Measurements from ENCODE around the gene PI4K2A. TPM values are rescaled to one million over a fixed set of nuclear protein-coding genes. Genes with fewer than 3 reads are reported as not detected.
A peak's percentile ranks its signal among the peaks of the same experiment; 100 is the strongest.

PI4K2A gene
- total and polyA plus RNA-seq, 2 of the 4 experiments (the other 2 are of a cell fraction): 15.8 to 27.3 TPM

GRCh38 chr10:97633921-97634320 lies 6.5 kb upstream of the PI4K2A start:
- WGBS, 2 experiments (ENCODE audit: extremely low coverage in 2 of 2, insufficient read length in 1 of 2): no CpG with 5 or more reads among the region's 8 CpGs
- Histone ChIP-seq H3K9ac (ENCODE audit: low read depth, low read length) (no peak overlapping the region), H2AK5ac (ENCODE audit: low read depth, low read length) (no peak overlapping the region; the same call in 1 of the 2 replicates)

More at GRCh38 chr10:97633921-97634320, 6.5 kb upstream of the PI4K2A start:
- H3K56ac ChIP-seq (ENCODE audit: extremely low read depth, insufficient read depth, low read length): no peak overlapping the region
- no peak overlapping the region for H2BK5ac ChIP-seq (ENCODE audit: low read depth, low read length, poor library complexity, severe bottlenecking)
- peaks cover 3 to 22% of the 10 kb centered on the region in 2 experiments; a peak in 3 of 4 replicates for H3K79me1 ChIP-seq (ENCODE audit: low read depth in 1 of 2, low read length in 2 of 2)
- peak overlapping the region; percentile 79; the same call in 1 of the 2 replicates for H3K4ac ChIP-seq (ENCODE audit: low read depth, low read length)
- no TSS peak for BruUV-seq (replicated peaks)
- H2BK15ac ChIP-seq (ENCODE audit: low read depth, low read length): no peak overlapping the region
- in situ Hi-C loops (cut with MboI; ENCODE audit: low sequenced_read_pairs) (no loop called here), intact Hi-C loops (cut with micrococcal nuclease) (no loop called here), dilution Hi-C loops (cut with HindIII; ENCODE audit: low sequenced_read_pairs, unreplicated experiment) (no loop called here)
- no peaks in the 10 kb centered on the region for H3K36me3 ChIP-seq (ENCODE audit: control insufficient read depth, insufficient read depth, low read length)
- peak overlapping the region; percentile 66; the same call in 1 of the 2 replicates for H4K91ac ChIP-seq (ENCODE audit: insufficient read depth, low read depth, low read length)
- ATAC-seq (ENCODE audit: low read depth) (no peak), DNase-seq (no peak)
- CTCF ChIA-PET: no interaction called here
- 0 out of 2 replicates have a peak overlapping the region, but pooled peaks have one; percentile 53 for H2BK20ac ChIP-seq (ENCODE audit: low read depth, low read length)
- H2BK120ac ChIP-seq (ENCODE audit: low read depth, low read length): peak overlapping the region; percentile 80; the same call in 1 of the 2 replicates
- POLR2A ChIA-PET (ENCODE audit: unreplicated experiment): no interaction called here
- no peak overlapping the region for H3K27ac ChIP-seq (ENCODE audit: insufficient read depth, low read length)
- H2AFZ ChIP-seq (replicated peaks; ENCODE audit: low read length, poor library complexity): peak overlapping the region; percentile 97
- peak overlapping the region; percentile 84 for H4K5ac ChIP-seq (ENCODE audit: low read depth, low read length)
- H3K4me2 ChIP-seq (ENCODE audit: low read depth, low read length): peak overlapping the region; percentile 81
- H2AK9ac ChIP-seq (replicated peaks; ENCODE audit: low read depth, low read length, poor library complexity): peak overlapping the region; percentile 1
- H3K23ac ChIP-seq (ENCODE audit: low read depth, low read length): no peak overlapping the region
- no peaks in the 10 kb centered on the region for H3K27me3 ChIP-seq (ENCODE audit: control insufficient read depth, insufficient read depth, low read length)
- H3K9me1 ChIP-seq (ENCODE audit: insufficient read depth, low read length): peaks cover 7% of the 10 kb centered on the region
- peaks cover 9% of the 10 kb centered on the region for H3K4me1 ChIP-seq (ENCODE audit: control insufficient read depth, insufficient read depth, low read length)
- H4K8ac ChIP-seq (ENCODE audit: low read depth in 2 of 2, low read length in 2 of 2): peak overlapping the region; percentile 58 to 98
- no peaks in the 10 kb centered on the region for H3K9me3 ChIP-seq (ENCODE audit: control insufficient read depth, insufficient read depth, low read length)
- H3K14ac ChIP-seq (replicated peaks; ENCODE audit: low read depth, low read length): no peak overlapping the region
- no peak overlapping the region for H3K4me3 ChIP-seq (ENCODE audit: insufficient read depth, low read depth, low read length)
- TF ChIP-seq MXI1 (IDR thresholded peaks at IDR 0.05; ENCODE audit: borderline replicate concordance, low read depth, low read length) (no peak), USF2 (IDR thresholded peaks at IDR 0.05; ENCODE audit: low read depth, low read length) (no peak), MAFK (IDR thresholded peaks at IDR 0.05; ENCODE audit: low read depth, low read length) (no peak), BHLHE40 (IDR thresholded peaks at IDR 0.05; ENCODE audit: low read depth, low read length) (no peak), RAD21 (IDR thresholded peaks at IDR 0.05; ENCODE audit: low read length) (no peak), FOS (IDR thresholded peaks at IDR 0.05; ENCODE audit: low read depth, low read length) (no peak), CTCF (conservative IDR thresholded peaks at IDR 0.05; ENCODE audit: low read depth, low read length) (no peak), CHD1 (IDR thresholded peaks at IDR 0.05; ENCODE audit: low read depth, low read length) (no peak), ELK1 (IDR thresholded peaks at IDR 0.05; ENCODE audit: borderline replicate concordance, low read depth, low read length) (no peak), RFX5 (IDR thresholded peaks at IDR 0.05; ENCODE audit: low read depth, low read length) (no peak), MAZ (IDR thresholded peaks at IDR 0.05; ENCODE audit: borderline replicate concordance, low read depth, low read length) (no peak), NFE2L2 (IDR thresholded peaks at IDR 0.05; ENCODE audit: low read depth, low read length) (no peak), RCOR1 (IDR thresholded peaks at IDR 0.05; ENCODE audit: insufficient replicate concordance, low read length) (no peak), POLR2A (IDR thresholded peaks at IDR 0.05; ENCODE audit: low read depth, low read length) (no peak), SMC3 (IDR thresholded peaks at IDR 0.05; ENCODE audit: low read depth, low read length) (no peak), CEBPB (IDR thresholded peaks at IDR 0.05; ENCODE audit: low read depth, low read length) (no peak)
- no peaks in the 10 kb centered on the region for H4K20me1 ChIP-seq (ENCODE audit: insufficient read depth, low read length)
- H3K18ac ChIP-seq (ENCODE audit: low read depth, low read length): no peak overlapping the region
